Measurements from ENCODE around the gene SPG7.

SPG7 gene

GRCh38 chr16:89522287-89522686 is 14.1 kb downstream of the SPG7 start:
- DNase-seq: no peak

GRCh38 chr16:89523680-89524344 is 15.6 kb downstream of the SPG7 start:
- no peak for DNase-seq

- no peak for DNase-seq
These were observed 17.1 kb downstream of the SPG7 start for GRCh38 chr16:89525146-89525913.

- no peak for DNase-seq
These were observed 20.9 kb downstream of the SPG7 start for GRCh38 chr16:89529097-89529496.

GRCh38 chr16:89530401-89531381 is 22.5 kb downstream of the SPG7 start:
- DNase-seq: no peak

- DNase-seq: no peak
These were observed 23.8 kb downstream of the SPG7 start for GRCh38 chr16:89531821-89532526.

GRCh38 chr16:89534252-89534756 is 26.1 kb downstream of the SPG7 start:
- peak; percentile 38 for DNase-seq

GRCh38 chr16:89536371-89536770 is 28.2 kb downstream of the SPG7 start:
- no peak for DNase-seq

- no peak for DNase-seq
These were observed 28.8 kb downstream of the SPG7 start for GRCh38 chr16:89536886-89537548.

- DNase-seq: no peak
These were observed 29.3 kb downstream of the SPG7 start for GRCh38 chr16:89537549-89537925.

- DNase-seq: no peak
These were observed 30.1 kb downstream of the SPG7 start for GRCh38 chr16:89538286-89538685.

- no peak for DNase-seq
These were observed 32.4 kb downstream of the SPG7 start for GRCh38 chr16:89540557-89540956.

- no peak for DNase-seq
These were observed 33.6 kb downstream of the SPG7 start for GRCh38 chr16:89541792-89542191.

GRCh38 chr16:89544113-89544512 is 35.9 kb downstream of the SPG7 start:
- DNase-seq: no peak

GRCh38 chr16:89544713-89545043 is 36.5 kb downstream of the SPG7 start:
- no peak for DNase-seq

GRCh38 chr16:89545044-89545830 is 37.0 kb downstream of the SPG7 start:
- DNase-seq: no peak

GRCh38 chr16:89545831-89546574 is 37.8 kb downstream of the SPG7 start:
- no peak for DNase-seq

- no peak for DNase-seq
These were observed 38.6 kb downstream of the SPG7 start for GRCh38 chr16:89546781-89547180.

GRCh38 chr16:89547291-89547690 is 39.1 kb downstream of the SPG7 start:
- DNase-seq: no peak

GRCh38 chr16:89547860-89548259 is 39.7 kb downstream of the SPG7 start:
- no peak for DNase-seq

Data from activated T-cell treated with anti-CD3 and anti-CD28 coated beads, Interleukin-2, amount 50 U/mL, for 1 hour (primary cell).